ENCODE measurements around the gene COL15A1. TPM values are rescaled to one million over a fixed set of nuclear protein-coding genes. Genes with fewer than 3 reads are reported as not detected.

Gene COL15A1
- total RNA-seq, 4 donors from 2014 or later, result 1.4 to 16.5 (median 5.6) TPM

DNA sequence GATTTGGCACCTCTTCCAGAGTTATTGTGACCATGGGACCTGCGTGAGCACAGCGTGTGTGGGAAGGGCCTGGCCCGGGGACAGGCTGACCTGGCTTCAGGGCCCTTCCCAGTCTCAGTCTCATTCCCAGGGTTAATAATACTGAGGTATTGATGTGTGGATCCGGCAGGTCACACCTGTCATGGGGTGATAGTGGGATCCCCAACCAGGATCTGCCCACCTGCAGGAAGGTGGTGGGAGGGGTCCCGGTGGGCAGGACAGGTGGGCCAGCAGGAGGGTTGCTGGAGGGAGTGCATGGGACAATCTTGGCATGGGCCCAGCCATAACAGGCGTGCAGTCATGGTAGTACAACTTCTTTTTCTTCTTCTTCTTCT lies 55.4 kb downstream of the COL15A1 start:
- H3K27me3 ChIP-seq, result no peaks in the 10 kb centered on the region
- peak overlapping the region in 2 of 4 donors; percentile 17 to 65 for H3K27ac ChIP-seq
- H3K4me1 ChIP-seq, result peaks cover 0 to 10% (median 0%) of the 10 kb centered on the region in 4 donors
- DNase-seq, result peak in 2 of 3 donors; percentile 14 to 45
- TF ChIP-seq CTCF (IDR thresholded peaks at IDR 0.05), result peak in 1 of 6 experiments; percentile 3
- no peak for TF ChIP-seq POLR2A (IDR thresholded peaks at IDR 0.05)
- no peaks in the 10 kb centered on the region for H3K9me3 ChIP-seq
- H3K4me3 ChIP-seq, result no peak overlapping the region
- no peaks in the 10 kb centered on the region for H3K36me3 ChIP-seq

DNA sequence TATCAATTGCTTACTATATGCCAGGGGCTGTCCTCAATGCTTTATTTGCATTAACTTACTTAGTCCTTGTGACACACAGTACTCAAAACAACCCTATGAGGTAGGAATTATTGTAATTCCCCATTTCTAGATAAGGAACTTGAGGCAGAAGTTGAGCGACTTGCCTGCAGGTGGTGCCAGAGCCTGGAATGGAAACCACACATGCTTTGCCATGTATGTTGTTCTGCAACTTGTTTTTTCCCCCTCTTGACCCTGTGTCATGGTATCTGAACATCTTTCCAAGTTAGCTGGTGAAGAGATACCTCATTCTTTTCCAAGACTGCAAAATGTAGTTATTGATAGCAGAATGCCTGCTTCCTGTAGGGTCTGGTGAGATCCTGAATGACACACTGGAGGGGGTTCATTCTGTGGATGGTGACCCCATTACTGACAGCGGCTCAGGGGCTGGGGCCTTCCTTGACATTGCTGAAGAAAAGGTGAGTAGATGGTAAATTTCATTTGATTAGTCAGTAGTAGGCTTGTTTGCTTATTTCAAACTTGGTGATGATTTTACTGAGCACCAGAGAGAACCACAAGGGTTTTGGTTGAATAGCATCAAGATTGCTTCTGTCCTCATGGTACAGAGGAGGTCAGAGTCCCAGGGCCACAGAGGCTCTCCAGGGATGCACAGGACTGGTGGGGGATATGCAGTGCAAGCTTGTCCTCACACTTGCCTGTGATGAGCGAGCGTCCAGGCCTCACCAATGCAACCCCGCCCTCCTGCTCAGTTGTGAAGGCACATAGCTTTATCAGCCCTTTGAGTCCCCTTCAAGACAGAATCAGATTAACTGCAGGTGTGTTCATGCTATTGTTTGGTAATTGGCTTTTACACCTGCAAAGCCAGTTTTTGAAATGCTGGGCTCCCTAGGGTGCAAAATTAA lies 57.0 kb downstream of the COL15A1 start:
- TF ChIP-seq POLR2A (IDR thresholded peaks at IDR 0.05) (no peak), CTCF (IDR thresholded peaks at IDR 0.05) (peak; percentile 59 to 80 (median 68))
- Histone ChIP-seq H3K4me3 (no peak overlapping the region), H3K4me1 (peaks cover 0 to 10% (median 0%) of the 10 kb centered on the region in 4 donors), H3K36me3 (no peaks in the 10 kb centered on the region), H3K9me3 (no peaks in the 10 kb centered on the region), H3K27ac (no peak overlapping the region), H3K27me3 (no peaks in the 10 kb centered on the region)
- DNase-seq, result peak in 2 of 3 donors; percentile 65 to 85

DNA sequence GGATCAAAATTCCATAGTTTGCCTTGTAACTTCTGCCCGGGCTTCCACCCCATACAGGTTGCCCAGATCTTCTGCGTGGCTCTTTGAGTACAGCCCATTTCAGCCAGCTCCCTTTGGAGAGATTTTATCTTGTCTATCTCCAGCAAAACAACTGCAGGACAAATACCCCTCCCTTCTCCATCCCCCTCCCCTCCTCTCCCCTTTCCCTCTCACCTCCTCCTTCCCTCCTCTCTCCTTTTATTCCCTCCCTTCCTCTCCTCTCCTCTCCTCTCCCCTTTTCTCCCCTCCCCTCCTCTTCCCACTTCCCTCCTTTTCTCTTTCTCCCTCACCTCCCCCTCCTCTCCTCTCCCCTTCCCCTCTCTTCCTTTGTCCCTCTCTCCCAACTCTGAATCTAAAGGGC lies 58.2 kb downstream of the COL15A1 start:
- TF ChIP-seq POLR2A (IDR thresholded peaks at IDR 0.05), result no peak
- no peak for TF ChIP-seq CTCF (IDR thresholded peaks at IDR 0.05)
- Histone ChIP-seq H3K4me3 (no peak overlapping the region), H3K36me3 (no peaks in the 10 kb centered on the region), H3K27ac (no peak overlapping the region), H3K4me1 (peaks cover 0 to 10% (median 0%) of the 10 kb centered on the region in 4 donors), H3K9me3 (no peaks in the 10 kb centered on the region), H3K27me3 (no peaks in the 10 kb centered on the region)
- DNase-seq, result peak in 1 of 3 donors; percentile 6

DNA sequence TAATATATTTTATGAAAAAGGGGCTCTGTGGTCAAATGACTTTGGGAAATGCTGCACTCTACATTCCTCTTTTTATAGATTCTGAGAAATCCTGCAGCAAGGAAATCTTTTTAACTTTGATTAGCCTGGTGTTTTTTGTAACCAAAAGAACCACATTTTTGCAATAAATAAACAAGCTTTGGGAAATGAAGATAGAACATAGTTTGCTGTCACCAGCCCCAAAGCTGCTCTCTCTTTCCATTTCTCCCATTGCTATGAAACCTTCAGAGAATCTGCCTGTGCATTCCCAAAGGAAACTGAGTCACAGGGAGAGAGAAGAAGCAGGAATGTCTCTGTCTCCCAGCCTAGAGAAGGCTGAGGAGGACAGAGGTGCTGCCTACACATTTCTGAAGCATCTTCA lies 59.0 kb downstream of the COL15A1 start:
- no peak for DNase-seq
- no peak overlapping the region for H3K27ac ChIP-seq
- no peak overlapping the region for H3K4me3 ChIP-seq
- H3K36me3 ChIP-seq, result no peaks in the 10 kb centered on the region
- H3K9me3 ChIP-seq, result no peaks in the 10 kb centered on the region
- no peaks in the 10 kb centered on the region for H3K27me3 ChIP-seq
- H3K4me1 ChIP-seq, result peaks cover 0 to 10% (median 0%) of the 10 kb centered on the region in 4 donors
- TF ChIP-seq CTCF (IDR thresholded peaks at IDR 0.05), result no peak
- TF ChIP-seq POLR2A (IDR thresholded peaks at IDR 0.05), result no peak

DNA sequence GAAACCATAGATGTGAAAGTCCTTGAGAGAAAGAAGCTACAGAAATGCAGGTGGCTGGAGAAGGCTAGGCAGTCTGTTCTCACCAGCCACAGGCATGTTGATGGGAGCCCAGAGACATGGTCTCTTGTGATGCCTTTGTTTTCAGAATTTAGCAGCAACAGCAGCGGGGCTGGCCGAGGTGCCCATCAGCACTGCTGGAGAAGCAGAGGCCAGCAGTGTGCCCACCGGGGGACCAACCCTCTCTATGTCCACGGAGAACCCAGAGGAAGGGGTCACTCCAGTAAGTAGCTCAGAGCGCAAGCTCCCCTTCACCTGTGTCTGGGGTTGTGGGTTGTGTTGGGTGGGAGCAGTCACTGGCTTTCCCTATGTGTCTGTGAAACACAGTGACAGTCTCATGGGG lies 59.6 kb downstream of the COL15A1 start:
- Histone ChIP-seq H3K4me3 (no peak overlapping the region), H3K27ac (no peak overlapping the region)

More for the DNA sequence above, 59.6 kb downstream of the COL15A1 start:
- TF ChIP-seq CTCF (IDR thresholded peaks at IDR 0.05) (no peak), POLR2A (IDR thresholded peaks at IDR 0.05) (no peak)
- Histone ChIP-seq H3K36me3 (no peaks in the 10 kb centered on the region), H3K4me1 (peaks cover 0 to 10% (median 0%) of the 10 kb centered on the region in 4 donors), H3K9me3 (no peaks in the 10 kb centered on the region), H3K27me3 (no peaks in the 10 kb centered on the region)
- no peak for DNase-seq

Measured in Peyer's patch (tissue), 4 donors.